ENCODE data around the gene NCLN.
A peak's percentile ranks its signal among the peaks of the same experiment; 100 is the strongest.
"Not testable (repeated sequence)": the region's sequence is repeated elsewhere in the genome, so short reads cannot be mapped to it uniquely, and the experiment has no call there.

The NCLN gene

DNA sequence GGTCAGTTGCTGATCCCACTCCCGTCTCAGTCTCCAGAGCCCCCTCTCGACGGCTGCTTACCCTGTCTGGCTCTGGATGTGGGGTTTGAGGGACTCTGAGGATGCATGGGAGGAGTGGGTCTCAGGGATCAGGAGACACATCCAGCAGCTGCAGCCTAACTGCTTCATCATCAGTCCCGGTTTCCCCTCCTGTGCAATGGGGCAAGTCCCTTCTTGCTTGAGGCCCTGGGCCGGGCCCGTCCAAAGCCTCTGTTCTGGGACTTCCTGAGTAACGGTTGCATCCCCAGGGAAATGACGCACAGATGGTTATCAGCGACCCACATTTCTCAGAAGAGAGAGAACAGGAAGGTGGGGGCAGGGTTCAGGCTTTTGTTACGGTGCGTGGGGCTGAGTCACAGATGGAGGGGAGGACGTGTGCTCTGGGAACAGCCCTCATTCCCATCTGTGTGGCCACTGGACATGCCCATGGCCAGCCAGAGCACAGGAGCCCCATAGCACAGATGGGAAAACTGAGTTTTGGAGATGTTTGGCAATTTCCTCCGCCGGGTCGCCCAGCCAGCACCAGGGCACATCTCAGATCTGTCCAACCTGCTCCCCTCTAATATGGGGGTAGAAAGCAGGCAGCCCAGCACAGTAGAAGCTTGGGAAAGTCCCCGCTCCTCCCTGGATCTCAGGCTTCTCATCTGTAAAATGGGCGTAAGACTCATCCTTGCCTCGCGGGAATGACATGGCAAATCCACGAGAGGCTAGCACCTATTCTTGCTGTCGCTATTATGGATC, 30.6 kb upstream of the NCLN start:
- peak; percentile 87 to 90 for DNase-seq

DNA sequence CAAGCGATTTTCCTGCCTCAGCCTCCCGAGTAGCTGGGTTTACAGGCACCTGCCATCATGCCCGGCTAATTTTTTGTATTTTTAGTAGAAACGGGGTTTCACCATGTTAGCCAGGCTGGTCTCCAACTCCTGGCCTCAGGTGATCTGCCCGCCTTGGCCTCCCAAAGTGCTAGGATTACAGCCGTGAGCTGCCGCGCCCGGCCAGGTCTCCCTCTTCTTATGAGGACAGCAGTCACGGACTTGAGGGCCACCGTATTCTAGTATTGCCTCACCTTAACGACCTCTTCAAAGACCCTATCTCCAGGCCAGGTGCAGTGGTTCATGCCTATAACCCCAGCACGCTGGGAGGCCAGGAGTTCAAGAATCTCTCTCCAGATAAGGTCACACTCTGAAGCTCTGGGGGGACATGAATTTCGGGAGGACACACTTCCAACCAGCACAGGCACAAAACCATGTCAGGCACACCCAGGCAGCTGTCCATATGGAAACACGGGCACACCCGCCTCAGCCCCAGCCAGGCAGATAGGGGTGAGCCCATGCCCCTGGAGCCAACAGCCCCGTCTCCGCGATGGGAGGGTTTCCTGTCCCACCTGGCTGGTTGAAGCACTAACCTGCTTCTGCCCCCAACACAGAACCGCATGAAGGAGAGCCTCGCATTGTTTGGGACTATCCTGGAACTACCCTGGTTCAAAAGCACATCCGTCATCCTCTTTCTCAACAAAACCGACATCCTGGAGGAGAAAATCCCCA, 28.5 kb upstream of the NCLN start:
- no peak for DNase-seq

DNA sequence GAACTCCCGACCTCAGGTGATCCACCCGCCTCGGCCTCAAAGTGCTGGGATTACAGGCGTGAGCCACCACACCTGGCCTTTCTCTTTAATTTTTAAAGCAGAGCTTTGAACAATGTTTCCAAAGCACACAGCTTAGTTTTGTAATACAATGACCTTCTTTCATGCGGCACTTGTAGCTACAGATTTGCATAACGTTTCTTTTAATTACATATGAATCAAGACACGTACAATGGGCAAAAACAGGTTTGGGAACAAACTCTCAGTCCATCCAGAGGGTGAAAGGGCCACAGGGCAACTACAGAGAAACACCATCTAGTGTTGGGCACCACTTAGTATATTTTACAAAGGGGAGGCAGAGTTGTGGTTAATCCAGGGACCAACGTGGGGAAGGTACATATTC, 26.2 kb upstream of the NCLN start:
- no peak for DNase-seq

DNA sequence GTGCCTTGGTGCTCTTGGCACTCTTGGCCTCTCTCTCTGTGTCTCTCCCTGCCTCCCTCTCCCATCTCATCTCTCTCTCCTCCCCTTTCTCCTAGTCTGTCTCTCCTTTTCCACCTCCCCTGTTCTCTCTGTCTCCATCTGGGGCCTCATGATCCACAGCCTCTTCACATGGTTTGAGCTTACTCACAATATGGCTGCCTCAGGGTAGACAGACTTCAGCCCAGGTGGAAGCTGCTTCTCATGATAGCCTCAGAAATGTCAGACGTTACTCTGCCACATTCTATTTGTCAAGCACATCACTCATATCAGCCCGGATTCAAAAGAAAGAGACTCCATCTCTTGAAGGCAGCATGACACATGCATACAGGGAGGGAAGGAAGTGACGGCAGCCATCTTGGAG, 25.5 kb upstream of the NCLN start:
- no peak for DNase-seq

DNA sequence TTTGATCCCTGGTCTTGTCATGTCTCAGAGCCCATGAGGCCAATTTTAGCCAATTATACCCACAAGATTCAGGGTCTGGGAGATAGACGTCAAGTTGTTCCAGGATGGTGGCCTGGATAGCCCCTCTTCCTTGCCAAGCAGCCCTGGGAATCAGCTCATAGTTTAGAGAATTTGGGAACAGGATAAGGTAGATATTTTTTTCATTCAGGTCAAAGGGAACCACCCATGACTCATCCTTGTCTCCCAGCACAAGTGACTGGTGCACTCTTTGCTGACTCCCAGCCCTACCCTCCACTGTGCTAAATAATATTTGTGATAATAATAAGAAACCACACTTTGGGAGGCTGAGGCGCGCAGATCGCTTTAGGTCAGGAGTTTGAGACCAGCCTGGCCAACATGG, 24.3 kb upstream of the NCLN start:
- no peak for DNase-seq

DNA sequence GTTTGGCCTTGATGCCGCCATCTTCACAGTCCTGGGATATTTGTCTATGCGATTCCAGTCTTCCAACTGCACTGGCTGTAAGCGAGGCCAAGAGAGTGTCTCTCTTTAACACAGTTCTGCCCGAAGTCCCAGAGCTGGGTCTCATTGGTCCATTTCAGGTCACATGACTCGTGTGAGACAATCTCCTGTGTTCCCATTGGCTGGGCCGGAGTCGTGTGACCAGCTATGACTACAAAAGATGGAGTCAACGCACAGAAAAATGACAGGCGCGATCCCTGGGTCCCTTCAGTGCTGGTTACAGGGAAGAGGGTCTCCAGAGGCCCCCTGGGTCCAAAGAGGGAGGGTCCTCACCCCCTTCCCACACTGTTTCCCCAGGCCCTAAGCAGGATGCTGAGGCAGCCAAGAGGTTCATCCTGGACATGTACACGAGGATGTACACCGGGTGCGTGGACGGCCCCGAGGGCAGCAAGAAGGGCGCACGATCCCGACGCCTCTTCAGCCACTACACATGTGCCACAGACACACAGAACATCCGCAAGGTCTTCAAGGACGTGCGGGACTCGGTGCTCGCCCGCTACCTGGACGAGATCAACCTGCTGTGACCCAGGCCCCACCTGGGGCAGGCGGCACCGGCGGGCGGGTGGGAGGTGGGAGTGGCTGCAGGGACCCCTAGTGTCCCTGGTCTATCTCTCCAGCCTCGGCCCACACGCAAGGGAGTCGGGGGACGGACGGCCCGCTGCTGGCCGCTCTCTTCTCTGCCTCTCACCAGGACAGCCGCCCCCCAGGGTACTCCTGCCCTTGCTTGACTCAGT, 23.1 kb upstream of the NCLN start:
- DNase-seq = peak in 1 of 2 experiments; percentile 50

DNA sequence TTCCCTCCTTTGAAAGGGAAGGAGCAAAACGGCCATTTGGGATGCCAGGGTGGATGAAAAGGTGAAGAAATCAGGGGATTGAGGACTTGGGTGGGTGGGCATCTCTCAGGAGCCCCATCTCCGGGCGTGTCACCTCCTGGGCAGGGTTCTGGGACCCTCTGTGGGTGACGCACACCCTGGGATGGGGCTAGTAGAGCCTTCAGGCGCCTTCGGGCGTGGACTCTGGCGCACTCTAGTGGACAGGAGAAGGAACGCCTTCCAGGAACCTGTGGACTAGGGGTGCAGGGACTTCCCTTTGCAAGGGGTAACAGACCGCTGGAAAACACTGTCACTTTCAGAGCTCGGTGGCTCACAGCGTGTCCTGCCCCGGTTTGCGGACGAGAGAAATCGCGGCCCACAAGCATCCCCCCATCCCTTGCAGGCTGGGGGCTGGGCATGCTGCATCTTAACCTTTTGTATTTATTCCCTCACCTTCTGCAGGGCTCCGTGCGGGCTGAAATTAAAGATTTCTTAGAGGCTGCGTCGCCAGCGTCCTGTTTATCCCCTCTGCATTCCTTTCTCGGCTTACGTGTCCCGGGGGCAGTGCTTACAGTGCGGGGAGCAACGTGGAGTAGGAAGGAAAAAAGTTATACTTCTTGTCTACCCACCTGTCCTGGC, 22.4 kb upstream of the NCLN start:
- DNase-seq = peak; percentile 79 to 80

DNA sequence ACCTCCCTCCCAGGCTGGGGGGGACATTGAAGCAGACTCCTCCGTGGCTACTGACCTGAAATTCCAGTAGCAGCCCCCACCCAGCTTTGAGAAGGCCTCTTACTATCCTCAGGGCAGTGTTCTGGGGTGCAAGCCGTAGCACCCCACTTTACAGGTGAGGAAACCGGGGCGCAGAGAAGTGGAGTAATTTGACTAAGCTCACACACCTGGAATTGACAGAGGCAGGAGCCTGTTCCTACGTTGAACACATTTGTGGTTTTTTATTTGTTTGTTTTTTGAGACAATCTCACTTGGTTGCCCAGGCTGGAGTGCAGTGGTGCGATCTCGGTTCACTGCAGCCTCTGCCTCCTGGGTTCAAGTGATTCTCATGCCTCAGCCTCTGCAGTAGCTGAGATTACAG, 21.8 kb upstream of the NCLN start:
- DNase-seq = no peak

DNA sequence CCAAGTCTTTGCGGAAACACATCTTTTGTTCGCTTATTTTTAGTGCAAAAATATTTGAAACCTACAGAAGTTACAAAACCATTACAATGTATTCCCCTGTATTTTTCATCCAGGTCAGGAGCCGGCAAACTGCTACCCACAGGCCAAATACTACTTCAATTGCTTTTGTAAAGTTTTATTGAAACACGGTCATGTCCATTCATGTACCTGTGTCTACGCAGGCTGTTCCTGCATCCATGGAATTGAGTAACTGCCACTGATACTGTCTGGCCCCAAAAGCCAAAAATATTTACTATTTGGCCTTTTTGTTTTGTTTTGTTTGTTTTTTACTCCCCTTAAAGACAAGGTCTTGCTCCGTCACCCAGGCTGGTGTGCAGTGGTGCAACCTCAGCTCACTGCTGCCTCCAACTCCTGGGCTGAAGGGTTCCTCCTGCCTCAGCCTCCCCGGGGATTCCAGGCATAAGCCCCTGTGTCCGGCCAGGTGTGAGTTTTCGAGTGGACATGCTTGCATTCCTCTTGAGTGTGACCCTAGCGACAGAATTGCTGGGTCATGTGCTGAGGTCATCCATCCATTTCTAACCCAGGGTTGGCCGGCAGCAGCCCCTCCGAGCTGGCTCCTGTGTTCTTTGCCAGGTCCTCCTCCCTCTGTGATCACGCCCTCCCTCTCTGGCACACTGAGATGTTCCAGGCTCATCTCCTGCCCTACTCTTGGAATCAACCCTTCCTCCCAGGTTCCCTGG, 18.0 kb upstream of the NCLN start:
- no peak for DNase-seq

DNA sequence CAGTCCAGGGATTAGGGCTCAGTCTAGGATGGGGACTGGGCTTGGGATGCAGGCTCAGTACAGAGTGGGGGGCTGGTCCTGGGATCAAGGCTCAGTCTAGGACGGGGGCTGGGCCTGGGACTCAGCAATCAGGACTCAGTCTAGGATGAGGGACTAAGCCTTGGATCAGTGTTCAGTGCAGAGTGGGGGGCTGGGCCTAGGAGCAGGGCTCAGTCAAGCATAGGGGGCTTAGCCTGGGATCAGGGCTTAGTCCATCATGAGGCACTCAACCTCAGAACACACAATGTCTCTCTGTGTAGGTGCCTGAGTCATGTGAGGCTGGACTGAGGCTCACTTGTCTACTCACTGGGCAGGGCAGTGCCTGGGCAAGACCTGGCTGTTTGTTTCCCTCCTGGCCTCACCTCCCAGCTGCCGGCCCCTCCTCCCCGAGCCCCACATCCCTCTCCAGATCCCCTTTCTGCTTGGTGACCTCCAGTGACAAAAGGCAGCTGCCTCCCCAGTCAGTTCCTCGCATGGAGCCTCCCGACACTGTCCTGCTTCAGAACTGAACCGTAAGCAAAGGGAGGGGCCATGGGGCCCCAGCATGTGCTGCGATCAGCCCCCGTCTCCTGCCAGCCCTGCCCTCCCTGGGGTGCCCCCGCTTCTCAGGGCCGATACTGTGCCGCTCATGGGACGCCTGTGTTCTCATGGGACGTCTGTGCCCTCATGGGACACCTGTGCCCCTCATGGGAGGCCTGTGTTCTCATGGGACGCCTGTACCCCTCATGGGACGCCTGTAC, 13.6 kb upstream of the NCLN start:
- DNase-seq = no peak

DNA sequence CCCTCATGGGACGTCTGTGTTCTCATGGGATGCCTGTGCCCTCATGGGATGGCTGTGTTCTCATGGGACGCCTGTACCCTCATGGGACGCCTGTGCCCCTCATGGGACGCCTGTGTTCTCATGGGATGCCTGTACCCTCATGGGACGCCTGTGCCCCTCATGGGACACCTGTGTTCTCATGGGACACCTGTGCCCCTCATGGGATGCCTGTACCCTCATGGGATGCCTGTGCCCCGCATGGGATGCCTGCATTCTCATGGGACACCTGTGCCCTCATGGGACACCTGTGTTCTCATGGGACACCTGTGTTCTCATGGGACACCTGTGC, 13.1 kb upstream of the NCLN start:
- DNase-seq = not testable (repeated sequence)

DNA sequence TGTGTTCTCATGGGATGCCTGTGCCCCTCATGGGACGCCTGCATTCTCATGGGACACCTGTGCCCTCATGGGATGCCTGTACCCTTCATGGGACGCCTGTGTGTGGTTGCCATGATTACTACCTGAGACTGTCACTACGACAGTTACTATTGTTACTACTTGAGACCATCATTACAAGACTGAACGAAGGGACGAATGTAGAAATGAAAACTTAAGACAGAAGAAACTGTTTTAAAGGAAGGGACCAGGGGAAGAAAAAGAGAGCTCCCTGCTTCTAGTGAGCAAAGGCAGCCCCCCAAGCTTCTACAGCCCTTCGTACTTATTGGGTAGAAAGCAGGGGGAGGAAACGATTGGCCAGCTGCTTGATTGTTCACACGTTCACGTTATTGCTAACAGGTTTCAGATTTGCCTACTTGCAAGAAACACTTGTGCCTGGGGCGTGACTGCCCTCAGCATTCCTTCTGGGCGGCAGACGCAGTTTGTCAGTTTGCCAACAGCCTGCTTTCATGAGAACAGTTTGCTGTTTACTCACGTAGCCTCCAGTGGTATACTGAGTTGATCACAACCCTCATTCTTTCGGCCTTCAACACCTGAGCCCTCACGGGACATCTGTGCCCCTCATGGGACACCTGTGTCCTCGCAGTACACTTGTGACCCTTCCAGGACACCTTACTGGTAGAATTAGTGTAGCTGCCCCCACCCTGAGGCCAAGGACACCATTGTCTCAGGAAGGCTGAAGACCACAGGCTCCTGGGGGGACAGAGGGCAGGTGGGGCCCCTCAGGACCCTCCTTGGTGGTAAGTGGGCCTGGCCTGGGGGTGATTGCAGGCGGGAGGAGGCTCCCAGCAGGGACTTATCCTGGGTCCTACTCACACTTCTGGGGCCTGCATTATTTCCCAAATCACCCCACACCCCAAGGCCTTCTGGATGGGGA, 9.7 kb upstream of the NCLN start:
- peak; percentile 45 to 50 for DNase-seq

DNA sequence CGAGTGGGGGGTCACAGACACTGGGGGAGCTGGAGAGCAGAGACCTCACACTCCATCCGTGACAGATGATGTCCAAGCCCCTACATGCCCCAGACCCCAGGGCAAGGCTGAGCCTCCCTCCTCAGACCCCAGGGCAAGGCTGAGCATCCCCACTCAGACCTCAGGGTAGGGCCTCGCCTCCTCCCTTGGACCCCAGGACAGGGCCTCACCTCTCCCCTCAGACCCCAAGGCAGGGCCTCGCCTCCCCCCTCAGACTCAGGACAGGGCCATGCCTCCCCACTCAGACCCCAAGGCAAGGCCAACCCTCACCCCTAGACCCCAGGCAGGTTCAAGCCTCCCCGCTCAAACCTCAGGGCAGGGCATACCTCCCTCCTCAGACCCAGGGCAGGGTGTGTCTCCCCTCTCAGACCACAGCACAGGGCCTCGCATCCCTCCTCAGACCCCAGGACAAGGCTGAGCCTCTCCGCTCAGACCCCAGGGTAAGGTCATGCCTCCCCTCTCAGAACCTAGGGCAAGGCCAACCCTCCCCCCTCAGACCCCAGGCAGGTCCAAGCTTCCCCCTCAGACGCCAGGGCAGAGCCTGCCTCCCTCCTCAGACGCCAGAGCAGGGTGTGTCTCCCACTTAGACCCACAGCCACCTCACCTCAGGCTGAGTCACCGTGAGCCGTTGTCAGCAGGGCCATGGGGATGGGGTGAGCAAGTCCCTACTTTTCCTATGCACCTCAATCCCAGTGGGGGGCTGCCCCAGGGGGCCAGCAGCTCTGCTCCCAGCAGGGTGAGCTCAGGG, 8.8 kb upstream of the NCLN start:
- DNase-seq = peak; percentile 80 to 84

DNA sequence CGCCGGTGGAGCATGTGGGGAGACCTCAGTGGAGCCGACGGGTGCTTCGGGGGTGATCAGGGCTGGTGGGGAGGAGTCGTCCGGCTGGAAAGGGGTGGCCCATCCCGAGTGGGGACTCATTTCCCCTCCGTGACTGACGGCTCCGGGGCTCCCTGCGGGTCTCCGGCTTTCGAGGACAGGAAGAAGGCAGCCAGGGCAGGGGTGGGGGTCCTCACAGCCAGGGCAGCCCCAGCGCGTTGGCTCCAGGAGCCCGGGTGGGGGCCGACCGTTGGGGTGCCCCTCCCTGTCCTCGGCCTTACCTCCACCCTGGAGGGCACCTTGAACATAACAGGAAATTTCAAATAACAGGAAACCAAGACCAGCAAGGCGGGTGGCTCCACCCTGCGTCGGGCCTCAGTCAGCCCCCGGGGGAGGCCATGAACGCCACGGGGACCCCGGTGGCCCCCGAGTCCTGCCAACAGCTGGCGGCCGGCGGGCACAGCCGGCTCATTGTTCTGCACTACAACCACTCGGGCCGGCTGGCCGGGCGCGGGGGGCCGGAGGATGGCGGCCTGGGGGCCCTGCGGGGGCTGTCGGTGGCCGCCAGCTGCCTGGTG, 7.3 kb upstream of the NCLN start, which contains the start of gene S1PR4:
Gene S1PR4 (plus strand): TSS at position 393 of the 596 bp plus-strand sequence. CDS start 24 bp downstream, at position 417.
- peak; percentile 78 to 82 for DNase-seq

DNA sequence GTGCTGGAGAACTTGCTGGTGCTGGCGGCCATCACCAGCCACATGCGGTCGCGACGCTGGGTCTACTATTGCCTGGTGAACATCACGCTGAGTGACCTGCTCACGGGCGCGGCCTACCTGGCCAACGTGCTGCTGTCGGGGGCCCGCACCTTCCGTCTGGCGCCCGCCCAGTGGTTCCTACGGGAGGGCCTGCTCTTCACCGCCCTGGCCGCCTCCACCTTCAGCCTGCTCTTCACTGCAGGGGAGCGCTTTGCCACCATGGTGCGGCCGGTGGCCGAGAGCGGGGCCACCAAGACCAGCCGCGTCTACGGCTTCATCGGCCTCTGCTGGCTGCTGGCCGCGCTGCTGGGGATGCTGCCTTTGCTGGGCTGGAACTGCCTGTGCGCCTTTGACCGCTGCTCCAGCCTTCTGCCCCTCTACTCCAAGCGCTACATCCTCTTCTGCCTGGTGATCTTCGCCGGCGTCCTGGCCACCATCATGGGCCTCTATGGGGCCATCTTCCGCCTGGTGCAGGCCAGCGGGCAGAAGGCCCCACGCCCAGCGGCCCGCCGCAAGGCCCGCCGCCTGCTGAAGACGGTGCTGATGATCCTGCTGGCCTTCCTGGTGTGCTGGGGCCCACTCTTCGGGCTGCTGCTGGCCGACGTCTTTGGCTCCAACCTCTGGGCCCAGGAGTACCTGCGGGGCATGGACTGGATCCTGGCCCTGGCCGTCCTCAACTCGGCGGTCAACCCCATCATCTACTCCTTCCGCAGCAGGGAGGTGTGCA, 6.6 kb upstream of the NCLN start:
- DNase-seq = peak; percentile 58 to 67

DNA sequence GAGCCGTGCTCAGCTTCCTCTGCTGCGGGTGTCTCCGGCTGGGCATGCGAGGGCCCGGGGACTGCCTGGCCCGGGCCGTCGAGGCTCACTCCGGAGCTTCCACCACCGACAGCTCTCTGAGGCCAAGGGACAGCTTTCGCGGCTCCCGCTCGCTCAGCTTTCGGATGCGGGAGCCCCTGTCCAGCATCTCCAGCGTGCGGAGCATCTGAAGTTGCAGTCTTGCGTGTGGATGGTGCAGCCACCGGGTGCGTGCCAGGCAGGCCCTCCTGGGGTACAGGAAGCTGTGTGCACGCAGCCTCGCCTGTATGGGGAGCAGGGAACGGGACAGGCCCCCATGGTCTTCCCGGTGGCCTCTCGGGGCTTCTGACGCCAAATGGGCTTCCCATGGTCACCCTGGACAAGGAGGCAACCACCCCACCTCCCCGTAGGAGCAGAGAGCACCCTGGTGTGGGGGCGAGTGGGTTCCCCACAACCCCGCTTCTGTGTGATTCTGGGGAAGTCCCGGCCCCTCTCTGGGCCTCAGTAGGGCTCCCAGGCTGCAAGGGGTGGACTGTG, 5.9 kb upstream of the NCLN start:
- DNase-seq = peak; percentile 69 to 75

DNA sequence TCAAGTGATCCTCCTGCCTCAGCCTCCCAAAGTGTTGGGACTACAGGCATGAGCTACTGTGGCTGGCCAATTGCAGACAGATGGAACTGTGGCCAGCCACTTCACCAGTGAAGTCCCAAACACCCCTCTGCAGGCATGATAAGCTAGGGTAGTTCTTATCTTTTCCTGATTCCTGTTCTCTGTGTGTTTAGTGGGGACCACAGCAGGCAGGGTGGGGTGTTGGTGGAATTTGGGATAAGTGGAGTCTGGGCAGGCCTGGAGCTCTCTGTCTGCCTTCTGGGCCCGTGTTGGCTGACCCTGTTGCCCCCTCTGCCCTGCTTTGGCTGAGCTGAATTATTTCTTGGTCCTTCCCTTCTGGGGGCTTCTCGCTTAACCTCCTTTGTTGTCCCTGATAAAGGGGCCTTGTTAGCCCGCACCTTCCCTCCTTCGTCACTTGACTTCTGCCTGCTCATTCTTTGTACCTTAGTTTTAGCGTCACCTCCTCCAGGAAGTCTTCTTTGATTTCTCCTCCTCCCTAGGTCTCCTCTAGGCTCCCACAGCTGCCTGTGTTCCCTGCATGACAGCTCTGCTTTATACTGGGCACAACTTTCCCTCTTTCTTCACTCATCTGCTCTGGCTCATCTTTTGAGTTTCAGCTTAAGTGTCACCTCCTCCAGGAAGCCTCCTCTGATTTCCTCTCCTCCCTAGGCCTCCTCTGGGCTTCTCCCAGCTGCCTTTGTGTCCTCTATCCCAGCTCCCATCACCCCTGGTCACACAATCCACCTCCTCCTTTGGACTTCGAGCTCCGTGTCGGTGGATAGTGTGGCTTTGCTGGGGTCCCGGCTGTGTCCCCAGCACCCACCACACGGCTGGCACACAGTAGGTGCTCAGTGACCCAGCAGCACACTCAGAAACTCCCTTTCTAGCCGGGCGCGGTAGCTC, 1.7 kb upstream of the NCLN start:
- DNase-seq = no peak
